PC-3 (cell line): ENCODE data around the gene HRH1.

Source experiments
- CTCF ChIP-seq: fragments of 300-600 bp; sonication (generic); conservative IDR thresholded peaks from 2 replicates; pipeline ENCODE4 v1.5.1; 2017; ENCODE audit warnings: antibody characterized with exemption, low read depth, mild to moderate bottlenecking, low read length
- EZH2 ChIP-seq: fragments of 300-600 bp; sonication (generic); IDR thresholded peaks from one replicate; pipeline ENCODE4 v1.6.1; 2017; ENCODE audit warnings: antibody characterized with exemption, mild to moderate bottlenecking, low read length; ENCODE audit not compliant: unreplicated experiment
- EZH2phosphoT487 ChIP-seq: fragments of 300-600 bp; sonication (generic); IDR thresholded peaks from 2 replicates; pipeline ENCODE4 v1.6.1; 2018; ENCODE audit warnings: mild to moderate bottlenecking, antibody characterized with exemption, low read length, borderline replicate concordance

- TF ChIP-seq CTCF, result no peak
- TF ChIP-seq EZH2, result no peak
- no peak for TF ChIP-seq EZH2phosphoT487
Measured at GRCh38 chr3:11289864-11290263, 135.6 kb downstream of the HRH1 start.
